Inferior parietal cortex (tissue), 1 donor: ENCODE measurements around the gene MCF2L.

Source experiments
- DNase-seq: peaks from one replicate; pipeline ENCODE4 v3.0.0-alpha.2; 2016; ENCODE audit errors: extremely low spot score

The MCF2L gene

GRCh38 chr13:113123226-113124201 is 154.5 kb downstream of the MCF2L start:
- no peak for DNase-seq

DNA sequence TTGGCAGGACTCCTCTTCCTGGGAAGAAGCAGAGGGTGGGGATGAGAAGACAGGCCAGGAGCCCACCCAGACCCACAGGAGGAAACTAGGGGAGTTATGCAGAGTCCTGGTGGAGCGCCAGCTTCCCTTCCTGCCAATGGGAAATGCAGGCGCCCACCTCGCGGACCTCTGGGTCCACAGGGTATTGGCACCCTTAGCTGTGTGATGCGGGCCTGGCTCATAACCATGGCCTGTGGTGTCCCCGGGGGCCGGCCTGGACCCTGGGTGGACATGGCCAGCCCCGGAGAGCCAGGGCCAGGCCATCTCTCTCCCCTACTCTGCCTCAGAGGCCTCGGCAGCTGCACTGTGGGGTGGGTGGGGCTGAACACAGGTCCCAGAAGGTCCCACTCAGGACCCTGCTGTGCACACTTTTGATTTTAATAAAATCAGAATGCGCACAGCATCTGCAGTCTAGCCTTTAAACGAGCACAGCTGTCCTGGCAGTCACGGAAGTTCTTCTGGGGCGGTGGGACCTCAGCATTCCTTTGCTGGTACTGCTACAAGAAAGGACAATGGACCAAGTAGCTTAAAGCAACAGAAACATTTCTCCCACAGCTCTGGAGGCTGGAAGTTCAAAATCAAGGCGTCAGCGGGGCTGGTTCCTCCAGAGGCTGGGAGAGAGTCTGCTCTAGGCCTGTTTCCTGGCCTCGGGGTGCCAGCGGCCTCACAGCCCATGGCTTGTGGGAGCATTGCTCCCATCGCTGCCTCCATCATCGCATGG is 155.4 kb downstream of the MCF2L start:
- DNase-seq = no peak

DNA sequence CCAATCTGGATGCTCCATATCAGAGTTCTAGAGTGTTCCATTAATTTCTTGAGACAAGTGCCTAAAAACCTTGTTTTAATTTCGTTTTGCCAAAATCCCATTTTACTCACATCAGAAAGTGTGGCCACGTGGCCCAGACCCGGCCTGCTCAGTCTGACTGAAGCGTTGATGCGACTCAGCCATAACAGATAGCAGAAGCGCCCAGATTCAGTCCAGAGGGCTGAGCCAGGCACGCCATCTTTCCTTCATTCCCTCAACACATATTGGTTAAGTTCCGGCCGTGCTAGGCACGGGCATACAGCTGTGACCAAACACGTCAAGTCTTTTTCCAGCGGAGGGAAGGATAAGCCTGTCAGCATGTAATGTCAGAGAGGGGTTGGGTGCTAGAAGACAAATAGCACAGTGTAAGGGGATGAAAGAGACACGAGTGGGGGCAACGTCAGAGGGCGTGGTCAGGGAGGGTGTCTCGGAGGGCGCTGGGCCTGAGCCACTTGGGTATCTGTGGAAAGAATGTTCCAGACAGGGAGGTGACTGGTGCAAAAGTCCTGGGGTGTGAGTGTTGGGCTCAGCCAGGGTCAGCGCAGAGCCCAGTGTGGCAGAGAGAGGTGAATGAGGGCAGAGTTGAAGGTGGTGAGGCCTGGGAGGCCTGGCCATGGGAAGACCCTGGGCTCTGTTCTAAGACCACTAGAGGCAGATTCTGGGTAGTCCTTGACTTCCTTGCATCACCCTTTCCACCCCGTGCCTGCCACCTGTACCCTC is 156.7 kb downstream of the MCF2L start:
- no peak for DNase-seq

- DNase-seq = no peak
Observed at GRCh38 chr13:113126265-113127150, 157.5 kb downstream of the MCF2L start.

DNA sequence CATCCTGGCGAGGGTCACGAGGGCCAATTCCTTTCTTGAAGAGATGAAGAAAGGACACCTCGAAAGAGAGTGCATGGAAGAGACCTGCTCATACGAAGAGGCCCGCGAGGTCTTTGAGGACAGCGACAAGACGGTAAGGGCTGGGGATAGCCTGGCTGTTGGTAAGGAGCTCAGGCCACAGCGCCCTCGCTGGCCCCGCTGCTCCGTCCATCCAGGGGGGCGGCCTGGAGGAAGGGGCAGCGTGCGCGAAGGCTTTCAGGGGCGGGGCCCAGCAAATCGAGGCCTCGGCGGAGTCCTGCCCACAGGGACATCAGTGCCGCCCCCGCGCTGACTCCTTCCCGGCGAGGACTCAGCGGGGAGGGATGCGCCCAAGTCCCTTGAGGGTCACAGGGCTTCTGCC is 160.5 kb downstream of the MCF2L start:
- no peak for DNase-seq

DNA sequence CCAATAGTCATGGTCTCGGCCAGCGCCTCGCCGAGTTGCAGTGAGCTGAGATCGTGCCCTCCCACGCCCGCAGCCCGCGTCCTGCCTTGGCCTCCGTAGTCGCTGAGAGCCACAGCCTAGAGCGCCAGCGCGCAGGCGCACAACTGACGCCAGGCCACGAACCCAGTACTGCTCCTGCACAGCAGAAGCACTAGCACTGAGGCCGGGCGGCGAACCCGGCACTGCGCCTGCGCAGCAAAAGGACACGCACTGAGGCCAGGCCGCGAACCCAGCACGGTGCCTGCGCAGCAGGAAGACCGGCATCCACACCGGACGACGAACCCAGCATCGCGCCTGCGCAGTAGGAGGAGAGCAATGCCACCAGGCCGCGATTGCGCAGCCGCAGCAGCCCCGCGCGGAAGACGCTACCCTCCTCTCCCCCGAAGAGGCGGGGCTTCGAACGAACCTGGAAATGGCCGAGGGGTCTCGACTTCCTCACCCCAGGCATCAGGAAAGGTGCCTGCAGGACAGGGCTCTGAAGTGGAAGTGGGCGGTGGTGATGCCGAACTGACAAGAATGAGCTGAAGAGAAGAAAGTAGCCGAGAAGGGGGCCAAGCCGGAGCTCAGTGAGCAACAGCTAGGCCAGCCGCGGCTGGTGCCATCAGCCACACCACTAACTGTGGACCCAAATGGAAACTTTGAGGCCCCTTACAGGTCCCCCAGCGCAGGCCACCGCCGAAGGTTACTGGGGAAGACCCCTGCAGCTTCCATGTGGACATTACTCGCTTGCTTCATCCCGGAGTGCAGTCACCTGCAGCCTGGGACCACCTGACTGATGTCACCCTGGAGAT is 161.1 kb downstream of the MCF2L start:
- no peak for DNase-seq

DNA sequence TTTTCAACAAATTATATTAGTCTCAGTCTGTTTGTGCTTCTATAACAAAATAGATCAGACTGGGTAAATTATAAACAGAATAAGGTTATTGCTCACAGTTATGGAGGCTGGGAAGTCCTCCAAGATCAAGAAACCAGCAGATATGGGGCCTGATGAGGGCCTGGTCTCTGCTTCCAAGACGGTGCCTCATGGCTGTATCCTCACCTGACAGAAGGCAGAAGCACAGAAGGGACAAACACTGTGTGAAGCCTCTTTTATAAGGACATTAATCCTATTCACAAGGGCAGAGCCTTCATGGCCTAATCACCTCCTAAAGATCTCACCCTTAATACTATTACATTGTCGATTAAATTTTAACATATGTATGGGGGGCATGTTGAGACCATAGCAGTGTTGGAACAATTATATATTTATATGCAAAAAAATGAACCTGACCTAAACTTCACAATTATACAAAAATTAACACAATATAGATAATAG is 166.3 kb downstream of the MCF2L start:
- no peak for DNase-seq

DNA sequence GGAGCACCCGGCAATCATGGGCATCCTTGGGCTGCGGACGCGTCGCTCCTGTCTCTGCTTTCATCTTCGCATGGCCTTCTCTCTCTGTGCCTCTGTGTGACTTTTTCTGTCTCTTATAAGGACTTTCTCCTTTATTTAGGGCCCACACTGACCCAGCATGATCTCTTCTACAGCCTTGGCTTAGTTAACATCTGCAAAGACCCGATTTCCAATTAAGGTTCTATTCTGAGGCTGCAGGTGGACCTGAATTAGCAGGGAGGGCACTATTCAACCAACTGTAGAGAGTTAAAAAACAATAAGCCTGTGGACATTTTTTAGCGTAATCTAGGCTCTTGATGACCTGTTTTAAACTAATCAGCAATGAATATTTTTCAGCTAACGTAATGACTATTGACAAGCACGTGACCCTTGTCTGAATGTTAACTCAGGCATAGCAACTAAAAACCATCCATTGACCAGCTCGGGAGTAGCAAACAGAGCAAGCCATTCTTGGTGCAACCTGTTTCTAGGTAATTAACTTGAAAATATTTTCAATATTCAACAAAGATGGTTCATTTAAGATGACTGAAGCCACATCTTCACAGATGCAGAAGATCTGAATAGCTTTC is 168.8 kb downstream of the MCF2L start:
- no peak for DNase-seq

DNA sequence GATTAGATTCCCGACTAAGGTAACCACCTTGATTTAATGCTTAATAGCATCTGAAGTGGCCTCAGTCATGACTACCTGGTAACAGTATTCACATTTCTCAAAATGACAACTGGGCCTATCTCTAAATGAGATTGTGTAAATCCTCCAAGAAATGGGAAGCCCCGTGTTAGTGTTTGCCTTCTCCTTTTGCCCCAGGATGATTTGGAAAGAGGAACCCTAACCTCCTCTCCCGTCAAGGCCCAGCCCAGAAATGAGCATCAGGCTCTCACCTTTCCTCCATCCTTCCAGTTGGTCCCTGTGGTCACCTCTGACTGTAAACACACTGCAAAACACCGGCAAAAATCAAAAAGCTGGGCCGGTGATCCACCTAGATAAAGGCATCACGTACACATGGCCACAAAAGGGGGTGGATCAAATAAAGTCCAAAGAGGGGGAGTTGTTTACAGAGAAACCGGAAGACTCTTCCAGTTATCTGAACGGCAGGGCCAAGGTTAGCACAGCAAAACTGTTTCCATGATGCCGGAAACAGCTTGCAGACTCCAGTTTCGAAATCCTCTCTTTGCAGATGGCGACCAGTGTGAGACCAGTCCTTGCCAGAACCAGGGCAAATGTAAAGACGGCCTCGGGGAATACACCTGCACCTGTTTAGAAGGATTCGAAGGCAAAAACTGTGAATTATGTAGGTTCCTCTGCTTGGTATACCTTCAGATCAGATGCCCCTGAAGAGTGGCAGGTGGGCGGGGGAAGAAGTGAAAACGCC is 170.0 kb downstream of the MCF2L start:
- no peak for DNase-seq

DNA sequence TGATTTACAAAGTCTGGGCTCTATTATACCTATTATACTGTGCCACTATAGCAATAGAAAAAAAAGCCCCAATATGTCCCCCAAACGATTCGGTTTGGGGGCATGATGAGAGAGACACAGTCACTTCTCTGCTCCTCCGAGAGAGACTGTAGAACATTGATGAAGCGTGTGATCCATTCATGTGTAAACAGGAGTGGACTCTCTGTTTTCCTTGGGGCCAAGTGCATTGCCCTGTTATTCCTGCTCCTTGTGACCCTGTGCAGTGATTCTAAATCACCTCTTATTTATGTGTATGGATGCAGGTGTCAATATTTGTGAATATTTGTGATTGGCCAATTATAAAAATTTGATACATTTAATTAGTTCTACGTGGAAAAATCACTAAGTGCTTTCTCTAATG is 170.6 kb downstream of the MCF2L start:
- no peak for DNase-seq

DNA sequence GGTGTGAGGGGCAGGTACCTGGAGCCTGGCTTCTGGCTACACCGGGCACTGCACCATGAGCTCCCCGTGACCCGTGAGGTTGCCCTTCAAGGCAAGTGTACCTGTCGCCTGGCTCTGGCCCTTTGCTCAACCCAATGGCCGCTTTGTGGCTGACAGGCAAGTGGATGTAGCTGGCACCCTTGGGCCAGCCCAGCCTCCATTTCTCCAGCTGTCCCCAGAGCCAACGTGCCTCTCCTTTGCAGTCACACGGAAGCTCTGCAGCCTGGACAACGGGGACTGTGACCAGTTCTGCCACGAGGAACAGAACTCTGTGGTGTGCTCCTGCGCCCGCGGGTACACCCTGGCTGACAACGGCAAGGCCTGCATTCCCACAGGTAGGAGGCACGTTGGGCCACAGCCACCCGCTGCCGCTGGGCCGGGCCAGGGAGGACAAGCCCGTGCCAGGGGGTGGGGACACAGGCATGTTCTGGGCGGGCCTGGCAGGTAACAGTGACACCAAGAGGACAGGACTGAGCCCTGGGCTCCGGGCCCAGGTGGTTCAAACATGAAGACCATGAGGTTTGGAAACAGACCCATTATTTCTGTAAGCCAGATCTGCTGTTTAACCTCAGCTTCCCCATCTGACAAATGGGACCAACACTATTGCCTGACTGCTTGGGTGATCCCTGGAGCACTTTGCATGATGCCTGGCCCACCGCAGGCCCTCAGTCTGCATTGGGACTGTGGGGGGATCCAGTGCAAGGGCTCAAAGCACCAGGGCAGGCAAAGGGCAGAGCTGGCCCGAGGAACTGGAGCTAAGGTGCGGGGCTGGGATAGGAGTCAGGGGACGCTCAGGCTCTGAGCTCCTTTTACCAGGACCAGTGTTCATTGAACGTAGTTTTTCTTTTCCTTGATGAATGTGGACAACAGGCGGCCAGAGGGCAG is 171.9 kb downstream of the MCF2L start:
- no peak for DNase-seq

GRCh38 chr13:113141601-113141970 is 172.6 kb downstream of the MCF2L start:
- no peak for DNase-seq

GRCh38 chr13:113142876-113143275 is 173.9 kb downstream of the MCF2L start:
- DNase-seq = no peak

DNA sequence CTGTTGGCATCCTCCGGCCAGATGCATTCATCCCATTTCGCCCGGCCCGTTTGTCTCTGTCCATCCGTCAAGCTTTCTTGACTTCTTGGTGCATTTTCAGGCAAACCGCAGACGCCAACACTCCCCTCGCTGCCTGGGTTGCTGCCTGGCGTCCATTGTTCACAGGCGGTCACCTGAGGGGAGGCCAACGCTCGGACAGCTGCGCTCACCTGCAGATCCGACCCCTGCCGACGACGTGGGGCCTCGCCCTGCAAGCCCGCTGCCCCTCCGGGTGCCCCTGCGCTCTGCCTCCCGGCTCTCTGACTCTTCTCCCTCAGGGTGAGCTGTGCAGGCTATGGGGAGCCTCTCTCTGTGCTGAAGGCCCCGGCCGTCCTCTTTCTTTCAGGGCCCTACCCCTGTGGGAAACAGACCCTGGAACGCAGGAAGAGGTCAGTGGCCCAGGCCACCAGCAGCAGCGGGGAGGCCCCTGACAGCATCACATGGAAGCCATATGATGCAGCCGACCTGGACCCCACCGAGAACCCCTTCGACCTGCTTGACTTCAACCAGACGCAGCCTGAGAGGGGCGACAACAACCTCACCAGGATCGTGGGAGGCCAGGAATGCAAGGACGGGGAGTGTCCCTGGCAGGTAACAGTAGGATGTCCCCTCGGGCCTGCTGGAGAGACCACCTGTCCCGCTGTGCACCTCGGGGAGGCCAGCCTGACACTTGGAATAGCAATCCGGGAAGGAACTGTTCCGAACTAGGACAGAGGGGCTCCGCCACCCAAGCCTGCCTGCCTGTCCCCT is 174.6 kb downstream of the MCF2L start:
- no peak for DNase-seq

GRCh38 chr13:113144255-113144629 is 175.2 kb downstream of the MCF2L start:
- no peak for DNase-seq

GRCh38 chr13:113145496-113145895 is 176.5 kb downstream of the MCF2L start:
- DNase-seq = no peak
